Fibroblast of mammary gland (primary cell): ENCODE measurements around the gene CNKSR3.

ENCODE experiments used
- DNase-seq: peaks from one replicate; pipeline ENCODE4 v3.0.0-alpha.2; 2010; ENCODE audit warnings: low read depth
- H3K4me3 ChIP-seq: 2 replicates; pipeline ENCODE4 v1.5.1; 2011; ENCODE audit warnings: low read depth, mild to moderate bottlenecking, low read length, moderate library complexity; ENCODE audit not compliant: control insufficient read depth
- TF ChIP-seq, protein P1 (sequence below): conservative IDR thresholded peaks from 2 replicates; pipeline ENCODE4 v1.5.1; 2011; ENCODE audit warnings: low read depth, low read length, inconsistent platforms; ENCODE audit not compliant: control insufficient read depth, insufficient read depth

The CNKSR3 gene

GRCh38 chr6:154510144-154510905, at the start of gene CNKSR3:
TSS of gene CNKSR3 (minus strand) at chr6:154510685. CDS start at chr6:154510114, 571 bp downstream.
- TF ChIP-seq, protein P1, sequence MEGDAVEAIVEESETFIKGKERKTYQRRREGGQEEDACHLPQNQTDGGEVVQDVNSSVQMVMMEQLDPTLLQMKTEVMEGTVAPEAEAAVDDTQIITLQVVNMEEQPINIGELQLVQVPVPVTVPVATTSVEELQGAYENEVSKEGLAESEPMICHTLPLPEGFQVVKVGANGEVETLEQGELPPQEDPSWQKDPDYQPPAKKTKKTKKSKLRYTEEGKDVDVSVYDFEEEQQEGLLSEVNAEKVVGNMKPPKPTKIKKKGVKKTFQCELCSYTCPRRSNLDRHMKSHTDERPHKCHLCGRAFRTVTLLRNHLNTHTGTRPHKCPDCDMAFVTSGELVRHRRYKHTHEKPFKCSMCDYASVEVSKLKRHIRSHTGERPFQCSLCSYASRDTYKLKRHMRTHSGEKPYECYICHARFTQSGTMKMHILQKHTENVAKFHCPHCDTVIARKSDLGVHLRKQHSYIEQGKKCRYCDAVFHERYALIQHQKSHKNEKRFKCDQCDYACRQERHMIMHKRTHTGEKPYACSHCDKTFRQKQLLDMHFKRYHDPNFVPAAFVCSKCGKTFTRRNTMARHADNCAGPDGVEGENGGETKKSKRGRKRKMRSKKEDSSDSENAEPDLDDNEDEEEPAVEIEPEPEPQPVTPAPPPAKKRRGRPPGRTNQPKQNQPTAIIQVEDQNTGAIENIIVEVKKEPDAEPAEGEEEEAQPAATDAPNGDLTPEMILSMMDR: no peak
- peak within 1 kb of the TSS; percentile 84 for H3K4me3 ChIP-seq
- peak; percentile 91 for DNase-seq

DNA sequence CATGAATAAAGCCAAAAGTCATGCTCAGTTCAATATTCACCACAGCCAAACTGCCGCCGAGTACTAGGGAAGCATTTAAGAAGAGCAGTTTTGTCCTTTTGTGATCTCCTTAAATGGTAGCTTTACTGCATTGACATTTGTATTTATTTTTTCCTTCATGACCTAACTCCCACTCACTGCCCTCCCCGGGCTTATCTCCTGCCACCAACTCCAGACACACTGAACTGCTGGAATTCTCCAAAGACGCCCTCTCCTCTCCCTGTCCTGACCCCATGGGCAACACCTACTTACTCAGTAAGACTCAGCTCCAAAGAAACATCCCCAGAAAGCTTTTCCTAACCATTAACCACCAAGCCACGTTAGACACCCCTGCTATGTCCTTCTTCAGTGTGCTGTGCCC, 48.5 kb upstream of the CNKSR3 start:
- TF ChIP-seq, protein P1: no peak
- no peak for DNase-seq
- no peak overlapping the region for H3K4me3 ChIP-seq

GRCh38 chr6:154558513-154558912, 48.0 kb upstream of the CNKSR3 start:
- TF ChIP-seq, protein P1: no peak
- no peak overlapping the region for H3K4me3 ChIP-seq
- DNase-seq: no peak

DNA sequence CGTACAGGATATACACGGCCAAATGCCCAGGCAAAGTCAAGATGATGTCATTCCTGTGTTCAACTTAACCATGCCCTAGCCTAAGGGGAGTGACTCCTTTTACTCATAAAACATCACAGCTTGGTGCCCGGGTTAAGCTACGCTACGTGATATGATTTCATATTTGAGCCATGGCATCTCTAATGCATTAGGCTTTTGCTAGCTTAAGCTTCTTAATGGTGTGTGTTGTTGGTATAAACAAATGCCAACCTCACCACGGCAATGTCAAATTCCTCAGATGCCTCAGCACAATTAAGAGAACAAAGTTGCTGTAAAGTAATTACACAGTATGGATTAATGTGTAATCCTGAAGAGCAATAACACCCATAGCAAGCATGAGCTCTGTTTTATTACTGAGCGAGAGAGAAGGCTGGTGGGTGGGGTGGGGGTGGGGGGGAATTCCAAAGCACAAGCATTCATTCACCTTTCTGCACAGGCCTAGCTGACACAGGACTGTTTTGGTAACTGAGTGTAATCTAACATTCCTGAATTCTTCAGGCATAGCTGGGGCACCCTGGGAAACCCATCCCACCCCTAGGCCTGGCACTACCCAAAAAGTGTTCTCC, 44.7 kb upstream of the CNKSR3 start:
- H3K4me3 ChIP-seq: no peak overlapping the region
- no peak for DNase-seq
- TF ChIP-seq, protein P1: no peak

DNA sequence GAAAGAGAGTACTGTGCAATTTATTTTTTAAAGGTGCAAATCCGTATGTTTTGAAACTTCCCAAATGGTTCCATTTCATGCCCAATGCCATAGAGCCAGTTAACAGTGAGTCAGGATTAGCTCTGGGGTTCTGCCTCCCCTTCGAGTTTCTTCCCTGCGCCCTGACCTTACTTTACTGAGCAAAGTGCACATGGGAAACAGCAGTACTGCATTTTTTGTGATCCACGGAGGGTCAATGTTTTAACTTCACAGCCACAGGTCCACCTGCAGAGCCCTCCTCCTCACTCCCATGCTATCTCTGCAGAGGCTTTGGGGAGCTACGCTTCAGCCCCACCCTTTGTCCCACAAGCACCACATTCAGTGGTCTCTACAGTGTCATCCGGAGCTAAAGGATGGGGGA, 44.0 kb upstream of the CNKSR3 start:
- DNase-seq: no peak
- H3K4me3 ChIP-seq: no peak overlapping the region
- TF ChIP-seq, protein P1: no peak

GRCh38 chr6:154550779-154551178, 40.3 kb upstream of the CNKSR3 start:
- TF ChIP-seq, protein P1: no peak
- DNase-seq: no peak
- H3K4me3 ChIP-seq: no peak overlapping the region
